Fibroblast of mammary gland (primary cell): ENCODE data around the gene GTPBP8.

Experiments used
- DNase-seq: peaks from one replicate; pipeline ENCODE4 v3.0.0-alpha.2; 2010; ENCODE audit warnings: low read depth
- H3K4me3 ChIP-seq: 2 replicates; pipeline ENCODE4 v1.5.1; 2011; ENCODE audit warnings: low read depth, mild to moderate bottlenecking, low read length, moderate library complexity; ENCODE audit not compliant: control insufficient read depth
- TF ChIP-seq, protein P1 (sequence below): conservative IDR thresholded peaks from 2 replicates; pipeline ENCODE4 v1.5.1; 2011; ENCODE audit warnings: low read depth, low read length, inconsistent platforms; ENCODE audit not compliant: control insufficient read depth, insufficient read depth

GTPBP8 gene

GRCh38 chr3:112990672-112991602, at the start of gene GTPBP8:
GTPBP8 (plus strand) TSS chr3:112990984; CDS start chr3:112991000, 16 bp downstream.
- TF ChIP-seq, protein P1, sequence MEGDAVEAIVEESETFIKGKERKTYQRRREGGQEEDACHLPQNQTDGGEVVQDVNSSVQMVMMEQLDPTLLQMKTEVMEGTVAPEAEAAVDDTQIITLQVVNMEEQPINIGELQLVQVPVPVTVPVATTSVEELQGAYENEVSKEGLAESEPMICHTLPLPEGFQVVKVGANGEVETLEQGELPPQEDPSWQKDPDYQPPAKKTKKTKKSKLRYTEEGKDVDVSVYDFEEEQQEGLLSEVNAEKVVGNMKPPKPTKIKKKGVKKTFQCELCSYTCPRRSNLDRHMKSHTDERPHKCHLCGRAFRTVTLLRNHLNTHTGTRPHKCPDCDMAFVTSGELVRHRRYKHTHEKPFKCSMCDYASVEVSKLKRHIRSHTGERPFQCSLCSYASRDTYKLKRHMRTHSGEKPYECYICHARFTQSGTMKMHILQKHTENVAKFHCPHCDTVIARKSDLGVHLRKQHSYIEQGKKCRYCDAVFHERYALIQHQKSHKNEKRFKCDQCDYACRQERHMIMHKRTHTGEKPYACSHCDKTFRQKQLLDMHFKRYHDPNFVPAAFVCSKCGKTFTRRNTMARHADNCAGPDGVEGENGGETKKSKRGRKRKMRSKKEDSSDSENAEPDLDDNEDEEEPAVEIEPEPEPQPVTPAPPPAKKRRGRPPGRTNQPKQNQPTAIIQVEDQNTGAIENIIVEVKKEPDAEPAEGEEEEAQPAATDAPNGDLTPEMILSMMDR, result no peak
- peak; percentile 86 for DNase-seq
- H3K4me3 ChIP-seq, result peak within 1 kb of the TSS; percentile 96

GRCh38 chr3:112948346-112948838, 42.4 kb upstream of the GTPBP8 start:
- no peak overlapping the region for H3K4me3 ChIP-seq
- TF ChIP-seq, protein P1, result no peak
- no peak for DNase-seq

- H3K4me3 ChIP-seq, result no peak overlapping the region
- DNase-seq, result no peak
Observed at GRCh38 chr3:112956351-112956750, 34.4 kb upstream of the GTPBP8 start.

GRCh38 chr3:112958811-112959560, 31.8 kb upstream of the GTPBP8 start:
- no peak overlapping the region for H3K4me3 ChIP-seq
- no peak for DNase-seq
- TF ChIP-seq, protein P1, result no peak

More at GRCh38 chr3:112956351-112956750, 34.4 kb upstream of the GTPBP8 start:
- TF ChIP-seq, protein P1, result no peak

GRCh38 chr3:112963683-112964082, 27.1 kb upstream of the GTPBP8 start:
- TF ChIP-seq, protein P1, result no peak
- no peak overlapping the region for H3K4me3 ChIP-seq
- DNase-seq, result no peak

- TF ChIP-seq, protein P1, result no peak
- DNase-seq, result no peak
- H3K4me3 ChIP-seq, result no peak overlapping the region
Observed at GRCh38 chr3:112965656-112966055, 25.1 kb upstream of the GTPBP8 start.
